ENCODE measurements around the gene SLC39A13.
A peak's percentile ranks its signal among the peaks of the same experiment; 100 is the strongest.

The SLC39A13 gene

DNA sequence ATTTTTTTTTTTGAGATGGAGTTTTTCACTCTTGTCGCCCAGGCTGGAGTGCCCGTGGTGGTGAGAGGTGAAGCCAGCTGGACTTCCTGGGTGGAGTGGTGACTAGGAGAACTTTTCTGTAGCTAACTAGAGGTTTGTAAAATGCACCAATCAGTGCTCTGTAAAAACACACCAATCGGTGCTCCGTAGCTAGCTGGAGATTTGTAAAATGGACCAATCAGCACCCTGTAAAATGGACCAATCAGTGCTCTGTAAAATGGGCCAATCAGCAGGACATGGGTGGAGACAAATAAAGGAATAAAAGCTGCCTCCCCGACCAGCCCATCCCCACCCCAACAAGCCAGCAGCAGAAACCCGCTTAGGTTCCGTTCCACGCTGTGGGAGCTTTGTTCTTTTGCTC, 45.0 kb downstream of the SLC39A13 start:
- DNase-seq (ENCODE audit: low spot score), result no peak

GRCh38 chr11:47454258-47454671, 45.9 kb downstream of the SLC39A13 start:
- peak; percentile 86 for DNase-seq (ENCODE audit: low spot score)

DNA sequence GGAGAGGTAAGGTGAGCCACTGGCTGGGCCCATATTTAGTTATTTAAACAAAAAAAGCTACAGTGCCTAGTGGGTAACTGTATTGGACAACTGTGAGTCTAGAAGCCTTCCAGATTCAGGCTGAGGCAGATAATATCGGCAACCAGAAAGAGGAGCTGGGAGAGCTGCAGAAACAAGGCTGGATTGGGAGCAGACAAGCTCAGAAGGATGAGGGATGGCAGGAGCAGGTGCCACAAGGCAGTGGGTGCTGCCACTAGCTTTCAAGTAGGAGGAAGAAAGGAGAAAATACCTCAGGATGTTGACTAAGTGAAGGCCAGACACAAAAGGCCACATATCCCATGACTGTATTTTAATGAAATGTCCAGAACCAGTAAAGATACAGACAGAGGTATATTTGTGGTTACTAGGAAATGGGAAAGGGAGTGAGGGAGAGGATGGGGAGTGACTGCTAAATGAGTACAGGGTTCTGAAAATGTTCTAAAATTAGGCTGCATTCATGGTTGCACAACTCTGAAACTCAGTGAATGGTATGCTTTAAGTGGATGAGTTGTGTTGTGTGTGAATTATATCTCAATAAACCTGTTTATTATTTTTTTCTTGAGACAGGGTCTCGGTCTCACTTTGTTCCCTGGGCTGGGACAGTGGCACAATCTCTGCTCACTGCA, 52.3 kb downstream of the SLC39A13 start:
- DNase-seq (ENCODE audit: low spot score), result no peak

DNA sequence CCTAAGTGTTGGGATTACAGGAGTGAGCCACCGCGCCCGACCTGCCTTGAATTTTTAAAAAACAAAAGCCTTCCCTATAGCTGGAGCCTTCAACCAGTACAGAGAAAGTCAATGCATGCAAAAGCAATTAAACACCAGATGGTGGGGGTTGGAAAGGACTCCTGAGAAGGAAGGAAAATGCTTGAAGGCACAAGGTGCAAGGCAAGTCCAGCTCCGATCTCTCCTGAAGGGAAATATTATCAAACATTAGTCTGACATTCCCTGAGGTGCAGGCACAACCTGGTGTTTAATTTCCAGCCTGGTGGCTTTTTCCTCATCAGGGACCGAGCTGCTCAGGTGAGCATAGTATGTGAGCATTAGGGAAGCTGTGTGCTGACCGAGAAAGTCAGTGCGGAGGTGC, 53.5 kb downstream of the SLC39A13 start:
- DNase-seq (ENCODE audit: low spot score), result no peak

- no peak for DNase-seq (ENCODE audit: low spot score)
Observed at GRCh38 chr11:47464483-47464882, 56.1 kb downstream of the SLC39A13 start.
